ENCODE data around the gene TTC7B.

TTC7B gene

GRCh38 chr14:90610346-90611040 is 205.7 kb downstream of the TTC7B start:
- TF ChIP-seq CTCF (IDR thresholded peaks at IDR 0.05), result no peak

- no peak for TF ChIP-seq CTCF (IDR thresholded peaks at IDR 0.05)
Measured at GRCh38 chr14:90609376-90609775, 206.9 kb downstream of the TTC7B start.

- TF ChIP-seq CTCF (IDR thresholded peaks at IDR 0.05), result no peak
Measured at GRCh38 chr14:90608929-90609341, 207.3 kb downstream of the TTC7B start.

GRCh38 chr14:90608281-90608680 is 207.9 kb downstream of the TTC7B start:
- TF ChIP-seq CTCF (IDR thresholded peaks at IDR 0.05), result no peak

- TF ChIP-seq CTCF (IDR thresholded peaks at IDR 0.05), result no peak
Measured at GRCh38 chr14:90607141-90607540, 209.1 kb downstream of the TTC7B start.

- TF ChIP-seq CTCF (IDR thresholded peaks at IDR 0.05), result no peak
Measured at GRCh38 chr14:90606434-90606833, 209.8 kb downstream of the TTC7B start.

GRCh38 chr14:90605430-90605829 is 210.8 kb downstream of the TTC7B start:
- TF ChIP-seq CTCF (IDR thresholded peaks at IDR 0.05), result no peak

GRCh38 chr14:90604356-90604755 is 211.9 kb downstream of the TTC7B start:
- no peak for TF ChIP-seq CTCF (IDR thresholded peaks at IDR 0.05)

All from LNCAP (cell line).